Epithelial cell of esophagus (primary cell): ENCODE data around the gene TICAM1.
"Not testable (repeated sequence)": the region's sequence is repeated elsewhere in the genome, so short reads cannot be mapped to it uniquely, and the experiment has no call there.

Experiments
- DNase-seq: peaks from one replicate; pipeline ENCODE4 v3.0.0; 2010; ENCODE audit warnings: low read depth
- H3K4me3 ChIP-seq: 2 replicates; pipeline ENCODE4 v1.5.1; 2011; ENCODE audit warnings: mild to moderate bottlenecking, low read length, control low read depth
- TF ChIP-seq, protein P1 (sequence below): IDR thresholded peaks from 2 replicates; pipeline ENCODE4 v1.5.1; 2011; ENCODE audit warnings: low read depth, mild to moderate bottlenecking, low read length, control low read depth, inconsistent platforms; ENCODE audit not compliant: insufficient read depth; ENCODE audit errors: missing control alignments

TICAM1 gene

DNA sequence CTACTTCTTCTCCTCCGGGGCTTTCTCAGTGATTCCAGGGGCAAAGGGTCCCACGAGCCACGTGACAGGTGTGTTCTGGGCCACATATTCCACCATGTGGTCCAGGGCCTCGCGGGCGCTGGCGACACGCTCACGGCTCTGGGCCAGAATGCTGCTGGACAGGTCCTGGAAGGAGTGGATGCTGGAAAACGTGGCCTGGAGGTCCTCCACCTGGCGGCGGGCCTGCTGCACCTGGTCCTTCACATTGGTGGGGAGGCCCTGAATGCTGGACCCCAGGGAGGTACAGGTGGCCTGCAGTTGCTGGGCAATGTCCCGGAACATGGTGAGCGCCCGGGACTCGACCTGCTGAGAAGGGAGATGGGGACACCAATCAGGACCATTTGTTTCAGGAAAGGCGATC, 7.7 kb upstream of the TICAM1 start:
- H3K4me3 ChIP-seq = no peak overlapping the region
- DNase-seq = no peak
- TF ChIP-seq, protein P1, sequence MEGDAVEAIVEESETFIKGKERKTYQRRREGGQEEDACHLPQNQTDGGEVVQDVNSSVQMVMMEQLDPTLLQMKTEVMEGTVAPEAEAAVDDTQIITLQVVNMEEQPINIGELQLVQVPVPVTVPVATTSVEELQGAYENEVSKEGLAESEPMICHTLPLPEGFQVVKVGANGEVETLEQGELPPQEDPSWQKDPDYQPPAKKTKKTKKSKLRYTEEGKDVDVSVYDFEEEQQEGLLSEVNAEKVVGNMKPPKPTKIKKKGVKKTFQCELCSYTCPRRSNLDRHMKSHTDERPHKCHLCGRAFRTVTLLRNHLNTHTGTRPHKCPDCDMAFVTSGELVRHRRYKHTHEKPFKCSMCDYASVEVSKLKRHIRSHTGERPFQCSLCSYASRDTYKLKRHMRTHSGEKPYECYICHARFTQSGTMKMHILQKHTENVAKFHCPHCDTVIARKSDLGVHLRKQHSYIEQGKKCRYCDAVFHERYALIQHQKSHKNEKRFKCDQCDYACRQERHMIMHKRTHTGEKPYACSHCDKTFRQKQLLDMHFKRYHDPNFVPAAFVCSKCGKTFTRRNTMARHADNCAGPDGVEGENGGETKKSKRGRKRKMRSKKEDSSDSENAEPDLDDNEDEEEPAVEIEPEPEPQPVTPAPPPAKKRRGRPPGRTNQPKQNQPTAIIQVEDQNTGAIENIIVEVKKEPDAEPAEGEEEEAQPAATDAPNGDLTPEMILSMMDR = no peak

DNA sequence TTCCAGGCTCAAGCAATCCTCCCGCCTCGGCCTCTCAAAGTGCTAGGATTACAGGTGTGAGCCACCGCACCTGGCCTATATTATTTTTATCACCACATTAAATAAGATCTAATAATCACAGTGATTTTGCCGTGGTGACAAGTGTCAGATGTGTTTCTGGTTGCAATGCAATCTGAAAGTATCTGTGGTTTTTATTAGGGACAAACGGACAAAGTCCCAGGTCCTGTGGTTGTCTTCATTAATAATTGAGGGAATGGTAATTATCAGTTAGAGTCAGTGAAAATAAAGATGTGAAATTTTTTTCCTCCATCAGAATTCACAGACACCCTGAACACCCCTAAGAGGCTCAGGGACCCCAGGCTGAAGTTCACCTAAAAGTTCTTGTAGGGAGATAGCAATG, 1.3 kb upstream of the TICAM1 start:
- TF ChIP-seq, protein P1 = no peak
- H3K4me3 ChIP-seq = no peak overlapping the region
- no peak for DNase-seq

DNA sequence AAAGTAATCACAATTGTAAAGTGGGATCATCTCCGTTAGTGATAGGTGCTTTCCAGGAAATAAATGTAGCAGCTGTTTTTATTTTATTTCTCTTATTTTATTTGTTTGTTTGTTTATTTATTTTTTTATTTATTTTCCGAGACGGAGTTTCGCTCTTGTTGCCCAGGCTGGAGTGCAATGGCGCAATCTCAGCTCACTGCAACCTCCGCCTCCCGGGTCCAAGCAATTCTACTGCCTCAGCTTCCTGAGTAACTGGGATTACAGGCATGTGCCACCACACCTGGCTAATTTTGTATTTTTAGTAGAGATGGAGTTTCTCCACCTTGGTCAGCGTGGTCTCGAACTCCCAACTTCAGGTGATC, 448 bp upstream of the TICAM1 start:
- H3K4me3 ChIP-seq = peak overlapping the region; percentile 87
- not testable (repeated sequence) for DNase-seq

DNA sequence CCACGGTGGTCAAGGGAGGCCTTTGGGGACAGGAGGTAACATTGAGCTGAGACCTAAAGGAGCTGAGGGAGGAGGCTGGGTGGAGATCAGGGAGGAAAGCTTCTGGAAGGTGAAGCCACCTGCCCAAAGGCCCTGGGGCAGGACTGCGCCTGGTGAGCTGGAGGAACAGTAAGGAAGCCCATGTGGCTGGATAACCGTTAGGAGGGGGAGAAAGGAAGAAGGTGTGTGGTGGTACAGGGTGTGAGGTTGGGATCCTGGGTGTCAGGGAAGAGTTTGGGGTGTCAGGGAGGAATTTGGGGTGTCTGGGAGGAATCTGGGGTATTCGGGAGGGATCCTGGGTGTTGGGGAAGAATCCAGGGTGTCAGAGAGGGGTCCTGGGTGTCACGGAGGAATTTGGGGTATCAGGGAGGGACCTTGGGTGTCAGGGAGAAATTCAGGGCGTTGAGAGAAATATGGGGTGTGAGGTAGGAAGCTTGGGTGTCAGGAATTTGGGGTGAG, 695 bp downstream of the TICAM1 start:
- peak overlapping the region; percentile 87 for H3K4me3 ChIP-seq
- TF ChIP-seq, protein P1 = no peak
- peak; percentile 39 for DNase-seq

DNA sequence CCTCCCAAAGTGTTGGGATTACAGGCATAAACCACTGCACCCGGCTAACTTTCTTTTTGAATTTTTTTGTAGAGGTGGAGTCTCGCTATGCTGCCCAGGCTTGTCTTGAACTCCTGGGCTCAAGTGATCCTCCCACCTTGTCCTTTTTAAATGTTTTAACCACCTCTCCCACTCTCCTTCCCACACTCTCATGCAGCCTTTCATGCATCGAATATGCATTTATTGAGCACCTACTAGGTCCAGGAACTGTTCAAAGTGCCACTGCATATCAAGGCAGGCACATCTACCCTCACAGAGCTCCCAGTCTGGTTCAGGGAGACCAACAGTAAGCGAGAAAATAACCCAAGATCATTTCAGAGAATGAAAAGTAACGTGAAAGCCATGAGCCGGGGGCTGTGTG, 1.2 kb downstream of the TICAM1 start:
- TF ChIP-seq, protein P1 = no peak
- no peak for DNase-seq
- H3K4me3 ChIP-seq = peak overlapping the region; percentile 87

DNA sequence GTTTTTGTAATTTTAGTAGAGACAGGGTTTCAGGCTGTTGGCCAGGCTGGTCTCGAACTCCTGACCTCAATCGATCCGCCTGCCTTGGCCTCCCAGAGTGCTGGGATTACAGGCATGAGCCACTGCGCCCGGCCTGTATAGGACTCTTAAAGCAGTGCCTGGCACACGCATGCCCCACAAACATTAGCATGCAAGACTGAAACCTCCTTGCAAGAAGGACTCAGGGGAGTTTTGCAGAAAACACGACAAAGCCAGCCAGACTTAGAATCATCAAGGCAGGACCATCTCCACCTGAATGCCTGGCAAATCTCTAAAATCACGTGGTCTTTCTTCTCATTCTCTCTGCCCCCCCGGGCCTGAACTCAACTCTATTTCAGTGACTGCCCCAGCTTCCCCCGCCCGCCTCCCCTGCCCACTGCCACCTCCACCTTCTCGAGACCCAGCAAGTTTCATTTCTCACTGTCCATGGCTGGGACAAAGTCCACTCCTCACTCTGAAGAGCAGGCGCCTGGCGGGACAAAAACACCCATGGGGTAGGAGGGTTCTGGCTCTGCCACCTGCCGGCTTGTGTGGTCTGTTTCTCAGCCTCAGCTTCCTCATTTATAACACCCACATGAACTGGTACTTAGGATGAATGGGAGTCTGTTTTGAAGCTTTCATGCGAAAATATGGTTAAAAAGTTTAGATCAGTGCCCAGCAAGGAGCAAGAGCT, 2.4 kb downstream of the TICAM1 start:
- no peak overlapping the region for H3K4me3 ChIP-seq
- TF ChIP-seq, protein P1 = no peak
- DNase-seq = no peak

DNA sequence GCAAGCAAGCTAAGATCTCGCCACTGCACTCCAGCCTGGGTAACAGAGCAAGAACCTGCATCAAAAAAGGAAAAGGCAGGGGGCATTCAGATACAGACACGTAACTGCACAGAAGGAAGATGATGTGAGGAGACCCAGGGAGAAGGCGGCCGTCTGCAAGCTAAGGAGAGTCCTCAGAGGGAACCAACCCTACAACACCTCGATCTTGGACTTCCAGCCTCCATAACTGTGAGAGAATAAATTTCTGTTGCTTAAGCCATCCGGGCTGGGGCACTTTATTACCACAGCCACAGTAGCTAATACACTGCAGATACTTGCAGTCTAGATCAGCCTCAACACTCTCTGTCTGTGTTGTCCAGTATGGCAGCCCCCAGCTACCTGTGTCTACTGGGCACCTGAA, 7.9 kb downstream of the TICAM1 start:
- no peak overlapping the region for H3K4me3 ChIP-seq
- DNase-seq = no peak
- TF ChIP-seq, protein P1 = no peak

DNA sequence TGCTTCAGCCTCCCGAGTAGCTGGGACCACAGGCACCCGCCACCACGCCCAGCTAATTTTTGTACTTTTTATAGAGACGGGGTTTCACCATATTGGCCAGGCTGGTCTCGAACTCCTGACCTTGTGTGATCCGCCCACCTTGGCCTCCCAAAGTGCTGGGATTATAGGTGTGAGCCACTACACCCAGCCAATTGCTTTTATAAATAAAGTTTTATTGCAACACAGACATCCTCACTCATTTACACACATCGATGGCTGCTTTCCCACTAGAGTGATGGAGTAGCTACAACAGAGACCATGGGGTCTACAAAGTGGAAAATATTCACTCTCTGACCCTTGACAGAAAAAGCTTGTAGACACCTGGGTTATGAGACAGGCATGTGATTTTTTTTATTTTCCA, 9.2 kb downstream of the TICAM1 start:
- not testable (repeated sequence) for H3K4me3 ChIP-seq, DNase-seq
